HepG2 (cell line): Measurements from ENCODE around the gene FUT1. TPM values are rescaled to one million over a fixed set of nuclear protein-coding genes. Genes with fewer than 3 reads are reported as not detected.

Source experiments
- ATAC-seq: fragments of 200-7000 bp; cut with Tn5 transposase; 3 replicates; pipeline ENCODE4 v1.9.1; 2020; ENCODE audit warnings: mild to moderate bottlenecking, moderate library complexity
- BruUV-seq: library from RNA; stranded (reverse); fragments of 400-500 nt; replicated peaks from 2 replicates; lab custom pipeline; 2021; lab: Mats Ljungman, UMichigan
- CTCF ChIA-PET: fragments of 300-600 bp; formaldehyde crosslinking; extraction: SDS; loops from one replicate; lab custom pipeline; 2021; ENCODE audit warnings: low total read pairs, inconsistent platforms, low intra/inter-chr PET ratio; lab: Yijun Ruan, JAX
- POLR2A ChIA-PET: fragments of 350-600 bp; sonication (Branson Sonifier 250); formaldehyde crosslinking; loops from one replicate; lab custom pipeline; 2020; ENCODE audit warnings: antibody characterized with exemption, inconsistent platforms; lab: Yijun Ruan, JAX
- DNase-seq: peaks from one replicate; pipeline ENCODE4 v3.0.0-alpha.2; 2015; ENCODE audit warnings: low spot score
- FAIRE-seq: peaks from 3 replicates; lab custom pipeline; 2011; peaks lifted over from hg19 to GRCh38; lab: Jason Lieb, UNC
- H2AFZ ChIP-seq: one replicate; pipeline ENCODE4 v1.6.1; 2011; ENCODE audit warnings: low read length, inconsistent platforms
- H3K27ac ChIP-seq: fragments of 300-600 bp; 3 replicates; pipeline ENCODE4 v1.8.0; 2011; ENCODE audit warnings: mixed run types, mild to moderate bottlenecking, mixed read lengths, low read length, inconsistent platforms; ENCODE audit not compliant: insufficient read depth; ENCODE audit errors: extremely low read length
- H3K27me3 ChIP-seq, 2 experiments: fragments of 200-600 bp in 1 of 2; 2 replicates in 1 of 2; 3 replicates in 1 of 2; pipeline versions ENCODE4 v1.6.0 to v1.8.0; 2011; ENCODE audit warnings: low read length in 2 of 2, mild to moderate bottlenecking in 2 of 2, moderate library complexity in 2 of 2, inconsistent platforms in 1 of 2; ENCODE audit not compliant: insufficient read depth in 2 of 2, control insufficient read depth in 1 of 2
- H3K36me3 ChIP-seq, 2 experiments: fragments of 200-600 bp in 1 of 2; replicated peaks in 1 of 2; 2 replicates in 1 of 2; 3 replicates in 1 of 2; pipeline versions ENCODE4 v1.5.1 to v1.8.0; 2011; ENCODE audit warnings: low read length in 2 of 2, inconsistent platforms in 1 of 2; ENCODE audit not compliant: insufficient read depth in 2 of 2, control insufficient read depth in 1 of 2
- H3K4me1 ChIP-seq: 2 replicates; pipeline ENCODE4 v1.5.1; 2012; ENCODE audit warnings: low read length, inconsistent platforms; ENCODE audit not compliant: insufficient read depth
- H3K4me2 ChIP-seq: 2 replicates; pipeline ENCODE4 v1.6.0; 2011; ENCODE audit warnings: low read depth, low read length, inconsistent platforms
- H3K4me3 ChIP-seq, 3 experiments: fragments of 200-600 bp in 1 of 3; sonication (generic), shearing (Covaris generic) in 1 of 3; replicated peaks in 1 of 3; 2 replicates each; pipeline ENCODE4 v1.5.1; 2011 to 2016; ENCODE audit warnings: low read length in 3 of 3, inconsistent platforms in 2 of 3, low read depth in 2 of 3, mild to moderate bottlenecking in 2 of 3, control low read depth in 1 of 3, mixed read lengths in 1 of 3; ENCODE audit not compliant: insufficient read depth in 1 of 3
- H3K79me2 ChIP-seq: one replicate; pipeline ENCODE4 v1.6.1; 2011; ENCODE audit warnings: low read length, inconsistent platforms; ENCODE audit not compliant: insufficient read depth
- H3K9ac ChIP-seq: 2 replicates; pipeline ENCODE4 v1.6.0; 2011; ENCODE audit warnings: mild to moderate bottlenecking, low read depth, low read length, inconsistent platforms; ENCODE audit not compliant: insufficient read depth
- H3K9me3 ChIP-seq: 2 replicates; pipeline ENCODE4 v1.5.1; 2012; ENCODE audit warnings: mild to moderate bottlenecking, low read length
- H4K20me1 ChIP-seq: 2 replicates; pipeline ENCODE4 v1.6.0; 2011; ENCODE audit warnings: inconsistent platforms, mild to moderate bottlenecking, low read length, moderate library complexity; ENCODE audit not compliant: insufficient read depth
- ATF4 ChIP-seq, 2 experiments: fragments of 450-650 bp in 1 of 2; sonication (generic) in 1 of 2; formaldehyde crosslinking; IDR thresholded peaks; 2 replicates each; pipeline versions ENCODE4 v1.5.0 to v1.8.0; 2020 to 2022; ENCODE audit warnings: mild to moderate bottlenecking in 1 of 2, missing genetic modification reagents in 1 of 2
- CERS6 ChIP-seq: sonication (generic); formaldehyde crosslinking; IDR thresholded peaks from 2 replicates; pipeline ENCODE4 v1.5.0; 2020; ENCODE audit warnings: missing genetic modification reagents
- CHCHD3 ChIP-seq: sonication (generic); formaldehyde crosslinking; IDR thresholded peaks from 2 replicates; pipeline ENCODE4 v1.8.0; 2022; ENCODE audit warnings: mild to moderate bottlenecking, missing genetic modification reagents, moderate library complexity
- EP300 ChIP-seq, 3 experiments: sonication (generic) in 1 of 3; formaldehyde crosslinking in 1 of 3; IDR thresholded peaks; 2 replicates each; pipeline versions ENCODE4 v1.5.1 to v1.6.1; 2011 to 2020; ENCODE audit warnings: low read depth in 2 of 3, low read length in 2 of 3, borderline replicate concordance in 1 of 3, improper control_type of control experiment in 1 of 3, mild to moderate bottlenecking in 1 of 3, missing genetic modification reagents in 1 of 3, moderate library complexity in 1 of 3
- HNF1A ChIP-seq, 2 experiments: sonication (generic) in 1 of 2; formaldehyde crosslinking in 1 of 2; IDR thresholded peaks; 2 replicates each; pipeline versions ENCODE4 v1.4.0 to v1.6.1; 2016 to 2020; ENCODE audit warnings: borderline replicate concordance in 1 of 2, low read depth in 1 of 2, mild to moderate bottlenecking in 1 of 2, missing genetic modification reagents in 1 of 2
- MEIS2 ChIP-seq: sonication (generic); formaldehyde crosslinking; IDR thresholded peaks from 2 replicates; pipeline ENCODE4 v1.9.0; 2021; ENCODE audit warnings: mild to moderate bottlenecking, missing genetic modification reagents
- SMYD3 ChIP-seq: sonication (generic); formaldehyde crosslinking; IDR thresholded peaks from 2 replicates; pipeline ENCODE4 v1.8.1; 2023; ENCODE audit warnings: mild to moderate bottlenecking, missing genetic modification reagents
- TARDBP ChIP-seq: sonication (generic); formaldehyde crosslinking; IDR thresholded peaks from 2 replicates; pipeline ENCODE4 v1.8.0; 2022; ENCODE audit warnings: mild to moderate bottlenecking, missing genetic modification reagents
- ZNF225 ChIP-seq: sonication (generic); formaldehyde crosslinking; IDR thresholded peaks from 2 replicates; pipeline ENCODE4 v1.4.0; 2020; ENCODE audit warnings: mild to moderate bottlenecking, missing genetic modification reagents
- ZNF543 ChIP-seq: sonication (generic); formaldehyde crosslinking; IDR thresholded peaks from 2 replicates; pipeline ENCODE4 v1.4.0; 2020; ENCODE audit warnings: mild to moderate bottlenecking, missing genetic modification reagents
- ZNF576 ChIP-seq: sonication (generic); formaldehyde crosslinking; IDR thresholded peaks from 2 replicates; pipeline ENCODE4 v1.4.0; 2020; ENCODE audit warnings: mild to moderate bottlenecking, missing genetic modification reagents
- ZNF580 ChIP-seq: IDR thresholded peaks from 2 replicates; pipeline ENCODE4 v1.6.1; 2016; ENCODE audit warnings: low read depth, borderline replicate concordance
- ZNF709 ChIP-seq: sonication (generic); formaldehyde crosslinking; IDR thresholded peaks from 2 replicates; pipeline ENCODE4 v1.5.0; 2020; ENCODE audit warnings: mild to moderate bottlenecking, missing genetic modification reagents
- ZNF740 ChIP-seq: sonication (generic); formaldehyde crosslinking; IDR thresholded peaks from 2 replicates; pipeline ENCODE4 v1.4.0; 2020; ENCODE audit warnings: missing genetic modification reagents
- WGBS: methylation state at CpG from one replicate; pipeline ENCODE4 v1.1.6; 2017; ENCODE audit warnings: low lambda C conversion rate; 5-methylcytosine and 5-hydroxymethylcytosine counted together
- in situ Hi-C: cut with HindIII; loops from 2 replicates; pipeline ENCODE4 v1.10.0; 2017; ENCODE audit warnings: low pct_unique_long_range_greater_than_20kb; ENCODE audit not compliant: extremely low pct_ligation_motif_present
- intact Hi-C: fragments of 100-400 bp; cut with micrococcal nuclease; formaldehyde crosslinking; loops from one replicate; pipeline ENCODE4 v1.10.0; 2022; ENCODE audit not compliant: unreplicated experiment
- polyA plus RNA-seq, 8 experiments: library from polyadenylated mRNA; depleted of rRNA in 3 of 8; stranded (reverse) in 7 of 8; unstranded in 1 of 8; fragments of >200 nt; fragmentation: Illumina TruSeq in 4 of 8; extraction: Trizol in 4 of 8; gene quantifications; 2 replicates each; pipeline versions ENCODE4 v1.2.1 to v1.2.3, GENCODE V29; 2011 to 2016; ENCODE audit warnings: low read depth in 4 of 8, missing spikeins in 1 of 8, mixed read lengths in 1 of 8; ENCODE audit not compliant: insufficient read depth in 1 of 8
- total RNA-seq, 5 experiments: library from RNA; depleted of rRNA; stranded (reverse); fragments of >200 nt; fragmentation: Illumina TruSeq; extraction: Trizol; gene quantifications; 2 replicates each; pipeline ENCODE4 v1.2.3, GENCODE V29; 2016; ENCODE audit warnings: low read depth in 1 of 5

The FUT1 gene
- total and polyA plus RNA-seq, 2 of the 13 experiments (the other 11 are each of a cell fraction or from before 2014, with no cell fraction given): 0.07 to 1.1 TPM

- ChIA-PET CTCF (no interaction called here), POLR2A (interaction anchor here (0.7 to 6.3 kb wide), 3 partner anchors 9 to 214 kb away, joined by 3 to 40 read pairs (median 3); no protein-coding TSS in a partner anchor)
- Histone ChIP-seq H3K9me3 (no peaks in the 10 kb centered on the region), H3K27ac (peak overlapping the region; percentile 74), H3K36me3 (no peaks in the 10 kb centered on the region), H3K4me2 (peak overlapping the region; percentile 99), H3K4me1 (peaks cover 51% of the 10 kb centered on the region), H2AFZ (no peak overlapping the region), H3K4me3 (peak overlapping the region; percentile 68 to 85 (median 76)), H4K20me1 (no peaks in the 10 kb centered on the region), H3K9ac (peak overlapping the region; percentile 81), H3K27me3 (no peaks in the 10 kb centered on the region; a peak in 1 of 5 replicates), H3K79me2 (peaks cover 3% of the 10 kb centered on the region)
- WGBS: 0% methylated on average over 10 of the region's 15 CpGs
- DNase-seq (peak; percentile 90), ATAC-seq (peak; percentile 0; the same call in 1 of the 3 replicates), FAIRE-seq (peak; percentile 57)
- intact Hi-C loops: no loop called here
- no TSS peak for BruUV-seq
- in situ Hi-C loops: no loop called here
- TF ChIP-seq CHCHD3: no peak
- TF ChIP-seq HNF1A (IDR thresholded peaks at IDR 0.05; ENCODE audit: low read depth): no peak
- TF ChIP-seq HNF1A (CRISPR knock-in tag; IDR thresholded peaks at IDR 0.05; ENCODE audit: borderline replicate concordance): peak; percentile 34; the same call in 1 of the 2 replicates
- no peak for TF ChIP-seq ZNF225 (CRISPR knock-in tag)
- TF ChIP-seq ZNF543 (CRISPR knock-in tag): no peak
- TF ChIP-seq SMYD3: no peak
- peak in 1 of 2 experiments; percentile 56; a peak in 1 of 4 replicates for TF ChIP-seq ATF4 (CRISPR knock-in tag; IDR thresholded peaks at IDR 0.05)
- no peak for TF ChIP-seq ZNF709 (CRISPR knock-in tag)
- TF ChIP-seq ZNF580 (CRISPR knock-in tag): no peak
- TF ChIP-seq ZNF576 (CRISPR knock-in tag): no peak
- no peak for TF ChIP-seq MEIS2 (CRISPR knock-in tag)
- no peak for TF ChIP-seq ZNF740 (CRISPR knock-in tag)
- TF ChIP-seq EP300 (IDR thresholded peaks at IDR 0.05; ENCODE audit: low read depth in 2 of 2, low read length in 2 of 2): peak in 1 of 2 experiments; percentile 66; a peak in 1 of 4 replicates
- TF ChIP-seq EP300 (CRISPR knock-in tag; IDR thresholded peaks at IDR 0.05; ENCODE audit: borderline replicate concordance): peak; percentile 72
- no peak for TF ChIP-seq CERS6
- TF ChIP-seq TARDBP: peak; percentile 78
Observed at GRCh38 chr19:48718711-48719231, 33.7 kb downstream of the FUT1 start.
